ENCODE data around the gene PISD. TPM values are rescaled to one million over a fixed set of nuclear protein-coding genes. Genes with fewer than 3 reads are reported as not detected.

PISD gene
- total RNA-seq, 1 donor from 2014 or later = 29.3 TPM

DNA sequence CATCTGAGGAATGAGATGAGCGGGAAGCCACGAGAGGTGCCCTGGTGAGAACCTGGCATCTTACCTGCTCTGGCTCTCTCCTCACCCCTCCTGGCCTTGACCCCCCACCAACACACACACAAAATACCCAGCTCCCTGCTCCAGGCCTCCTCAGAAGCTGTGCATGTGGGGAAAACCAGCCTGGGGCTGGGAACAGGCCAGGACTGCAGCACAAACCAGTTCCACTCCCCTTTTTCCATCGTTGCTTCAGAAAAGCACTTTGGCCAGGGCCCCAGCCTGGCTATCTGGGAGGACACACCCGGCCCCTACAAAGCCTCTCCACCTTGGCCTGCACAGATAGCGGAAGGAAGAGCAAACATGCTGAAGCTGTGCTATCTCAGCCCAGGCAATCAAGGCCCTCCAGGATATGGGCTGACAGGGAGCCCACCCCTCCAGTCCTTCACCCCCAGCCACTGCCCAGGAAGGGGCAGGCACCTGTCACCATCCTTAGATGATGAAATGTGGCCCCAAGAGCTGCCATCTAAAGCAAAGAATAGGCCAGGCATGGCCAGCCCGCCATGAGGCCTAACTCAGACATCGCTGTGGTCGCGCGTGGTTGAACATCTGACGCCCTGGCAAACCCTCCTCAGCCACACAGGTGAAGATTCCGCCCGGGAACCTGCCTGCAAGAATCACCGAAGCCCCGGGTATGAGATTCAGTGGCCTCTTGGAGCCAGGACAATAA lies 35.4 kb downstream of the PISD start:
- DNase-seq (ENCODE audit: low read depth) = no peak

DNA sequence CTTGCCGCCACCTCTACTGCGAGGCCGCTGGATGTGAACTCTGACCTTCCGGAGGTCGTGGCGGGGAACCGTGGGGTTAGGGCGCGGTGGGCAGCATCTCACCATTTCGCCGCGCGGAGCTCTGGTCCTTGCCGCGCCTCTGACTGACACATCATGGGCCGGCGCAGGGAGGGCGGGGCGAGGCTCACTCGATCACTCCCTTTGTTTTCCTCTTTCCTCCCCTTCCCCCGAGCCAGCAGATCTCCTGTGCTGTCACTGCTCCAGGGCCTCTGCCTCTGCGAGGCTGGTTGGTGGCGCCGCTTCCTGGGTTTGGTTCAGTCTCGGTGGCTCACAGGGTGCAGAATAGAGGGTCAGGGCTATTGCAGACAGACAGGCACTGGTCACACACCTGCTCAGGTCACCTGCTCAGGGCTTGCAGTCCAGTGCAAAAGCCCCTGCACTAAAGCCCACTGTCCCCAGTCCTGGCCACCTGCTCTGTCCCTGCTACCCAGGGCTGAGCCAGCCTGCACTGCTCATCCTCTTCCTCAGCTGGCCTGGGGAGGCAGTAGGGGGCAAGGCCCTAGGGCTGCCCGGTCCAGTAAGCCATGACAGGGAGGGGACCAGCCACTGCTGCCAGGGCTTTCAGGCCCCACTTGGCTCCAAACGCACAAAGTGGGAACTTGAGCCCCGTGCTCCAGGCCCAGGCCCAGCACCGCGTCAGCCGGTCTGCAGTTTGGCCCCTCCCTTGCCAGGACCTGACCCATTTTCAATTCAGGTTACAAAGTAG lies 36.2 kb downstream of the PISD start:
- no peak for DNase-seq (ENCODE audit: low read depth)

DNA sequence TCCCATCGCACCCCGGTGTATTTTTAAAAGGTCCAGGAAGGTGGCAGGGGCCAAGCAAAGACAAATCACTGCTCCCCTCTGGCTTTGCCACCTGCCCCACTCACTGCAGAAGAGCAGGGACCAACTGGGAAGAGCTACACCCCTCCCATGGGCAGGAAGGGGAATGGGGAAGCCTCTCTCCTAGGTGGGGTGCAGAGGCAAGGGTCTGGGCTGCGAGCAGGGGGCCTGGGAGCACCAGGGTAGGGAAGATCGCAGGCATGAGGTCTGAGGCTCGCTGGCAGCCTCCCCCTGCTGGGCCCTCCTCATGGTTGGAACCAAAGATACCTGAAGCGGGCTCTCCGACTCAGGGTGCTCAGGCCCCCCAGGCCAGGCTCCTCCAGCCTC lies 36.8 kb downstream of the PISD start:
- no peak for DNase-seq (ENCODE audit: low read depth)

DNA sequence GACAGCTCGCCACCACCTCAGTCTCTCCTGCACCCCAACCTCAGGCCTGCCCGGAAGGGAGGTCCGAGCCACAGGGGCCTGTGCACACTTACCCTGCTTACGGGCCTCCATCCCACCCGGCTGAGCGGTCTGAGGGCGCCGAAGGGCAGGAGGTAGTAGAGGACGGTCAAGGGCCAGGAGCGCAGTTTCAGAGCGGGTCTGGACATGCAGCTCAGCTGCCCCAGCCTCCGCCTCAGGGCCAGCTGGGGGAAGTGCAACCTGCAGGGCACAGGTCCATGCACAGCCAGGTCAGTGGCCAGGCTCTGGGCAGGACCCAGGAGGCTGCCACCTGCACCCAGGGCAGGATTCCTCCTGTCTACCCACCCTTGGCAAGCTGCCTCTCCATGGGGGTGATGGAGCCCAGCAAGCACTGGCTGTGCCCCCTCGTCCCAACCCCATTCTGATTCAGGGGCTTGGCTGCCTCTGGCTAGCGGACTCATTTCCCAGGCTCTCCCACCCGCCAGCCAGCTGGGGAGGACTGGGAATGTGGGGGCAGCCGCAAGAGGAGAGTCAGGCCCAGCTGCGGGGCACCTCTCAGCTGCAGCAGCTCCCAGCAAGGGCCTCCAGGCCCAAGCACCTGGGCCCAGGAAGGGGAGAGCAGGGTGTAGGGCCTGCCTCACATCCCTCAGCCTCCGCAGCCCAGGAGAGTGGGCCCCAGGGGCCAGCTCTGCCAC lies 38.3 kb downstream of the PISD start:
- no peak for DNase-seq (ENCODE audit: low read depth)

DNA sequence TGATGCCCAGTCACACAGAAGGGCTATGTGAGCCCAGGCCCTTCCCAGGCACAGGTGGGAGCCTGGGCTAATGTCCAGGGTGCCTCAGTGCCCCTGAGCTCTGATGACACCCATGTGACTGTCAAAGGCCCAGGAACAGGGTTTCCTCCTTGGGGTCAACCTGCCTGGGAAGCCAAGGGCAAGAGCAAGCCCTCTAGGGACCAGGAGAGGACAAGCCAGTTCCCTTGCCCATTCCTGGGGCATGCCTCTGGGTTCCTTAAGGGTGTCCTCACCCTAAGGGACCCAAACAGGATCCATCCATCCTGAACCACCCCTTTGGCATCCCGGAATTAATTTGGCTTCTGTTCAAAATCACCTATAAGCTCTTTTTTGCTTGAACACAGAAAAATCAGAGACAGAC lies 39.0 kb downstream of the PISD start:
- DNase-seq (ENCODE audit: low read depth) = no peak

DNA sequence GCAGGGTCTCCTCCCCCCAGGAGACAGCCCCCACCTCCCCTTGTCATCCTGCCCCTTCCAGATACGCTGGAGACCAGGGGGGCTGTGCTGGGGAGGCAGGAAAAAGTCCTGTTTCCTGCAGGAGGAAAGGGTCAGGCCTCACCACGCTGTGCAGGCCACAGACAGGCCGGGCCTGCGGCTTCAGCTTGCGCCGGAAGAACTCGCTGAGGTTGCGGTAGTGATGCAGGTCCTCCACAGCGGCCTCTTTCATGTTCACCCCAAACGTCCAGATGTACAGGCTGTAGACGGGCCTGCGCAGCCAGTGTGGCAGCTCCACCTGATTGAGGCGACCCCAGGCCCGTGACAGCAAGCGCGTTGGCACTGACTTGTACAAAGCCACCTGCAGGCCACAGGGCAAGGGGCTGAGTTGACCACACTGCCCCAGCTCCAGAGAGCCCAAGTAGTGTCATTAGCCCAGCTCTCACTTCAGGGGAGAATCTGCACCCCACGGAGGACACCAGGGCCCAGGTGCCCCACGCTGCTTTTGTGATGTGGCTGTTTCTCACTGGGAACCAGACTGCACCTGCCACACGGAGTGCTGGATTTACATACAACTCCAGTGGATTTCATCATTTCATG lies 40.4 kb downstream of the PISD start:
- DNase-seq (ENCODE audit: low read depth) = no peak

DNA sequence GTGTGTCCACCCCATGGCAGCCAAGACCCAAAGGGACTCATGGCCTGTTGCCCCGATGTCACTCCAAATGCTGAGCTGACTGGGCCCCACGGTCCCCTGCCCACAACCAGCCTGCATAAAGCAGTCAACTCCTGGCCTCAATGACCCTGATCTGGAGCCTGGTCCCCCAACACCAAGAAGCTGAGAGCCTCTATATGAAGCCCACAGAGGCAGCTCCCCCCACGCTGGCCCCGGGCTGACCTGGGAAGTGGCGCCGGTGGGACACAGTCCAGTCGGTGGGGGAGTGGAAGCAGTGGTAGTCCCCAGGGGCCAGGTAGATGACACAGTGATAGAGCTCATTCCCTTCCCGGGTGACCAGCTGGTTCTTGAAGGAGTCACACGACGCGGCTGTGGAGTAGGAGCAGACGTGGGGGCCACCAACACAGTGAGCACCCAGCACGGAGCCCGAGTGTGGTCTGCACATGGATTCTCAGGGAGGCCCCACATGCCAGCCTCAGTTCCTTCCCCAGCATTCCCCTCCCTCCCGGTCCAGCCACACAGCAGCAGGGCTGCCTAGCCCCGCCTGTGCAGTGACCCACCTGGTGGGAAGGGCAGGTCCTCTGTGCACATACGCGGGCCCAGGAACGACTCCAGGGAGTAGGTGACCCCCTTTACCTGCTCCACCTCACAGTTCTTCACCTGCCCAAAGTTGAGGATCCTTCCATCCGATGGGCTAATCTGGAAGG lies 41.1 kb downstream of the PISD start:
- DNase-seq (ENCODE audit: low read depth) = no peak

DNA sequence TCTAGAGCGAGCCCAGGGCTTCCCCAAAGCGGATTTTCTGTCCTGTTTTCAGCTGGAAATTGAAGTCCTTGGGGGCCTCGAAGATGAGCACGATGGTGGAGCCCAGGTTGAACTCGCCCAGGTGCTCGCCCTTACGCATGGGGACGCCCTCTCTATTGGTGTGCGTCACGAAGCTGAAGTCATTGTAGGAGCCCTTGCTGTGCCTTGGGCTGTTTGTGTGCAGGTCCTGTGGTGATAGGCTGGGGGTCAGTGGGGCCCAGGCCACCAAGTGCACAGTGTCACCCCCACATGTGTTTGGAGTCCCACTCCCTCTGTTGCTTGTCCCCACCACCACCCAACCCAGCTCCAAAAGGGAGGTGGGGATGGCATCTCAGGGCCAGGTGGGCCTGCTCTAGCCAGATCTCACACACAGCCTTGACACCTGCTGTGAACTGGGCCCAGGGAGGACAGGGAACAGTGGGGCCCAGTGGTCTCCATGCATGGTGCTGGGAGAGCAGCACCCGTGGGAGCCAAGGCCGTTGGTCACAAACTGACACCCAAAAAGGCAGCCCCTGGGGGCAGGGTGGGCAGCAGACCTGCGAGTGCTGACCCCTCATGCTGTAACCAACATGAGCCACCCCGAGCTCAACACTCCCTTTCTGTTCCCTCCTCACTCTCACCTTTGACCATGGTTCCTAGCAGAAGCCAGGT lies 42.3 kb downstream of the PISD start:
- no peak for DNase-seq (ENCODE audit: low read depth)

DNA sequence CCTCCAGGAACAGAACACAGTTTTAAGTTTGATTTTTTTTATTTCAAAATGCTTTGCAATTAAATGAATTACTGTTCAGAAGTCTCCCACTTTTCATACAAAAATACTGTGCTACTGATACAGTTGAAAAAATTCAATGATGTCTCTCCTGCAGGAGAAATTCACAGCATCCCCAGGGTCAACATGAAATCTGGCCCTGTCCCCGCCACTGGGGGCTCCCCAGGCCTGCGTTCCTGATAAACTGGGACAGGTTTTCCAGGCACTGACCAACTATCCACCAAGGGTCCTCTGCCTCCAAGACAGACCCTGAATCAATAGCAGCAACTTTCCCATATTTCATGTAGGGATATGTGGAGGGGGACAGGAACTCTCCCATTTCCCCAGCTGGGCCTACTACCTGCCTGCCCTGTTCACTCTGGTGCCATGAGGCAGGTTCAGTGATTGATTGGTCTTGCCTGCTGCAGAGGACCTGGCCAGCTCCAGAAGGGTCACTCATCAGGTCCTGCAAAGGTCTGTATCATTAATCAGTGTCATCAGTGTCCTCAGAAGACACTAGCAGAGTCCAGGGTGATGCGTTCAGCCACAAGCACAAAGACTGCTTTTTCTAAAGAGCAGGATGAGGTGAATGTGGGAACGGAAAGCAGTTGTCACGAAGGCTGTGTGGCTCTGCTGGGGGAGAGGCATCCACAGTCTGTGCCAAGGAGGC lies 43.4 kb downstream of the PISD start:
- peak; percentile 90 for DNase-seq (ENCODE audit: low read depth)

DNA sequence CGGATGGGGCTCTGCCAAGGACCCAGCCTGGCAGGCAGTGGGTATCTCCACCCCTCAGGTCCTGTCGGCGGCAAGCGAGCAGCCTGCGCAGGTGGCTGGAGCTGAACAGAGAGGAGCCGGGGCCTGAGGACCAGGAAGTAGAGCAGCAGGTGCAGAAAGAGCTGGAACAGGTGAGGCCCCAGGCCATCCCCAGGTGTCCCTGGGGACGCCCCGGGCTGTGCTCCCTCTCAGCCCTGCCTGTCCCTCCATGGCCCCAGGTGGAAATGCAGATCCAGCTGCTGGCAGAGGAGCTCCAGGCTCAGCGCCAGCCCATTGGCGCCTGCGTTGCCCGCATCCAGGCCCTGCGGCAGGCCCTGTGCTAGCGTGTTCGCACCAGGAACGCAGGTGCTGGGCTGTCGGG lies 44.0 kb downstream of the PISD start:
- no peak for DNase-seq (ENCODE audit: low read depth)

DNA sequence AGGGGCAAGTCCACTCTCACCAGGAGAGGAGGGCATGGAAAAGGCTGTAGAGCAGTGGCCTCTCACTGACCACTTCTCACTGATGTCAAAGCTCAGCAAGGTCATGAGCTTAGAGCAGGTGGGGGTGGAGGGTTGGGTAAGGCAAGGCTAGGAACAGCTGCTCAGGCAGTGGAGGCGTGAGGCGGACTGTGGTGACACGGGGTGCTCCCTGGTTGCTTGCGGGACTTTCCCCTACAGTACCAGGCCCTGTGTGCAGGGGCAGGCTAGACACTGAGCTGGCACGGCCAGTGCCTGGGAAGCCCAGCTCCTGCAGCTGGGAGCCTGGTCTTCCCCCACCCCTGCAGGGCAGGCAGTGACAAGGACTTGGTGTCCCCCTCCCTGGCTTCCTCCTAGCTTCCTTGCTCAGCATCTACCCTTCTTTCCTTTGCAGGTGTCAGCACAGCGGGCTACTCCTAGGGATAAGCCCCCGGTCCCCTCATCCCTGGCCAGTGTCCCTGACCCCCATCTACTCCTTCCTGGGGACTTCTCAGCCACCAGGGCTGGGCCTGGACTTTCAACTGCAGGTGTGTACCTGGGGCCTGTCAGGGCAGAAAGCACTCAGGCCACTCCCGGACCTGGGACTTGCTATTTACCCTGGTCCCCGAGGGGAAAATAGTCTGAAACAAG lies 45.6 kb downstream of the PISD start:
- DNase-seq (ENCODE audit: low read depth) = peak; percentile 97

DNA sequence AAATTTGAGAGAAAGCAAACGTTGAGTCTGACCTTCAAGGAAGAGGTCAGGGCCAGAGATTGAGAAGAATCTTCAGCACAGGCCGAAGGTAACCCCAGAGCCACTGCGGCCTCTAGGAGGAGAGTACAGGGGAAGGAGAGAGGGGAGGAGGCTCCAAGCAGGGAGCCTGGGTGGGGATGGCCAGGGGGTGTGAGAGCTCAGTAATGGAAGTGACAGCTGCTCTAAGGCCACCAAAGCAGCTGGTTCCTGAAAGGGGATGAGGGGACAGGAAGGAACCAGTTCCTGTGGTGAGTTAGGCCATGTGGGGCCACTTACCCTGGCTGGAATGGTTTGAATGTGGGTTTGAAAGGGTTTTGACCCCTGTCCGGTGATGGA lies 46.1 kb downstream of the PISD start:
- peak; percentile 97 for DNase-seq (ENCODE audit: low read depth)

DNA sequence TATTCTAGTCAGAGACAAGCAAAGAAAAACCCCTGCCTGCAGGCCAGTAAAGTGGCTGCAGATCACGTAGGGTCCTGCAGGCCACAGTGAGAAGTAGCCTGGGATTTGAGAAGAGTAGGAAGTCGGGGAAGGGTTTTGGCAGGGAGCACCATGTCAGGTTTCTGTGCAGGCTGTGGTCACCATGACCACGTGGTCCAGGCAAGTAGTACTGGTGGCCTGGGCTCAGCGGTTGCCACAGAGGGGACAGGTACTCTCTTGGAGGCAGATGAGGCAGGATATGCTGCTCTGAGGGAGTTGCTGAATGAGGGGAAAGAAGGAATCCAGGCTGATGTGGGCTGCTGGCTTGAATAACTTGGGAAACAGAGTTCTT lies 46.5 kb downstream of the PISD start:
- DNase-seq (ENCODE audit: low read depth) = peak; percentile 59

DNA sequence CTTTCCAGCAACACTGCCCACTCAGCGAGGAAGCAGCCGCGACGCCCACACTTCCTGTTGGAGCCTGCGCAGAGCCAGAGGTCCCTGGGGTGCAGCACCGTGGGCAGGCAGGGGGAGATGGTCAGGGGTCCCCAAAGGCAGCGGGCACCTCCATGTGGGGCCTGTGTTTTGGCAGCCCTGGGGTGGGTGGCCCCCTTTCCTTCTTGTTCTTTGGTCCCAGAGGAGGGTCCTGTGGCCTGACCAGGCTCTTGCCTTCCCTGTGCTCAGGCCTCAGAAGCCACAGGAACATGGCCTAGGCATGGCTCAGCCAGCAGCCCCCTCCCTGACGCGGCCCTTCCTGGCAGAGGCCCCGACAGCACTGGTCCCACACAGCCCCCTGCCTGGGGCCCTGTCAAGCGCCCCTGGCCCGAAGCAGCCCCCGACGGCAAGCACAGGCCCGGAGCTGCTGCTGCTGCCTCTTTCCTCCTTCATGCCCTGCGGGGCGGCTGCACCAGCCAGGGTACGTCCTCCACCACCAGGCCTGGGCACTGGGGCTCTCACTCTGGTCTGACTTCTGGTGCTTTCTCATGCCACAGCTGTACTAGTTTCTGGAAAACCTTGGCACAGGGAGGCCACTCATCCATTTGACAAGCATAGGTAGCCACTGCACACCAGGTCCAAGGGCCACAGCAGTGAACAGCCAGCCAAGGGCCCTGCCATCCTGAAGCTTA lies 47.1 kb downstream of the PISD start:
- no peak for DNase-seq (ENCODE audit: low read depth)

DNA sequence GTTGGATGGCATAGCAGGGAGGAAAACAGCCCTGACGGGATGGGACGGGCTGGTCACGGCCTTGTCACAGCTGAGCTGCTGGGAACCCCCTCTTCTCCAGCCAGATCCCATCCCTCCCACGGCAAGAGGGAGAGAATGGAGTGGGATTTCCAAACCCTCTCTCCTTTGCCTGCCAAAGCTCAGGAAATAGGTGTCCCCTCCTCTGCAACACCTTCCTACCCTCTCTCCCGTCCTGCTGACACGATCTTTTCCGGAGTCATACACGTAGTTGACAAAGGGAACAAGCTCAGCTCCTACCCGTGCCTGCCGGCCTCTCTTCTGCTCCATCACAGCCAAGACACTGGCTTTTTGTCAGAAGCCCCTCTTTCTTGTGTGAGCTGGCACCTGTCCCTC lies 48.1 kb downstream of the PISD start:
- DNase-seq (ENCODE audit: low read depth) = no peak

DNA sequence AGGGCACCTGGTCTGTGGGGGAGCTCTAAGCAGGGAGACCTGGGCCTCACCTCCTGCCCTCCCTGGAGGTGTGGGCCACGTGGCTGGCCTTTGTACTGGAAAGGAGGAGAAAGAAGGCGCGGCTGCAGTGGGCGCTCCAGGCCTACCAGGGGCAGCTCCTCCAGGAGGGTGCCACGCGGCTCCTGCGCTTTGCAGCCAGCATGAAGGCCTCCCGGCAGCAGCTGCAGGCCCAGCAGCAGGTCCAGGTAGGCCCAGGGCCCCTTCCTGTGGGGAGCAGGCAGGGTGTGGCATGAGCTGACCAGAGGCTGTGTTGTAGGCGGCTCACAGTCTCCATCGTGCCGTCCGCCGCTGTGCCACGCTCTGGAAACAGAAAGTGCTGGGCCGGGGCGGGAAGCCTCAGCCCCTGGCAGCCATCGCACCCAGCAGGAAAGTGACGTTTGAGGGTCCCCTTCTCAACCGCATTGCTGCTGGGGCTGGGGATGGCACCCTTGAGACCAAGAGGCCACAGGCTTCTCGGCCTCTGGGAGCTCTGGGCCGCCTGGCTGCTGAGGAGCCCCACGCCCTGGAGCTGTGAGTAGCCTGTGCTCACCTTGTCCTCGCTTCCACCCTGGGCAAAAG lies 48.6 kb downstream of the PISD start:
- DNase-seq (ENCODE audit: low read depth) = no peak

DNA sequence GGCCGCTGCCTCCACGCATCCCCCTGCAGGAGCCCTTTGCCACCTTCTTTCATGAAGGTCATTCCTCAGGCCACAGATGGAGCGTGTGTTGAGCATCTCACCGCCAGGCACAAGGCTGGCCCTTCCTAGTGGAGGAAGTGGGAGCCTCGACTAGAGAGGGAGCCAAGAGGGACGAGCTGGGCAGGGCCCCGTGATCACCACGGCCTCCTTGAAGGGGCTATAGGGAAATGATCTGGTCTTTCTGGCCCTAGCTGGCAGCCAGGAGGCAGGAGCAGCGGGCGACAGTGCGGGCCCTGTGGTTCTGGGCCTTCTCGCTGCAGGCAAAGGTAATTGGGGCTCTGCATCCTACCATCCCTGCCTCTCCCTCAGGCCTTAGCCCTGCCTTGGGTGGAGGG lies 49.1 kb downstream of the PISD start:
- DNase-seq (ENCODE audit: low read depth) = no peak

DNA sequence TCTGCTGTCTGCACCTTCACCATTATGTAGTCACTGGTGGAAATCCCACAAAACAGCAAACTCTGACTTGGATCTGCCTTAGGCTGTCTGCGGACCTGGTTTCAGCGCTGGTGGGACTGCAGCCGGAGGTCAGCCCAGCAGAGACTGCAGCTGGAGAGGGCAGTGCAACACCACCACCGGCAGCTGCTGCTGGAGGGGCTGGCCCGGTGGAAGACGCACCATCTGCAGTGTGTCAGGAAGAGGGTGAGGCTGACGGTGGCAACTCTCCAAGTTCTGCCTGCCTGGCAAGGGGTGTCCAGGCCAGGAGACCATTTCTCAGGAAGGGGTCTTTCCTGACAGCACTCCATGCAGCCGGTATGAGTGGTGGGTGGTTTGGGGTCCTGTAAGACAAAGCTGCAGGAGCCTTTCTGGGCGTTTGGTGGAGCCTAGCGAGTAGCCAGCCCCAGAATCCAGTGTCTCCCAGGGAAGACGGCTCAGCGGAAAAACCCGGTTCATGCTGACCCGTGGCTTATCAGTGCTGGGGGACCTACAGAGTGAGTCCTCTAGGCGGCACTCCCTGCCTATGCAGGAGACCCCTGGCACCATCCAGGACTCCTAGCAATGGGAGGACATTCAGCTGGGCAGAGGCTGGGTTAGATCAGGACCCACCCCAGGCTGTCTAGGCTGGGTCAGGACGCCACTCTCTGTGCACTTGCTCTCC lies 50.8 kb downstream of the PISD start:
- DNase-seq (ENCODE audit: low read depth) = peak; percentile 82
